CD14-positive monocyte (primary cell): Measurements from ENCODE around the gene SCARB2. TPM values are rescaled to one million over a fixed set of nuclear protein-coding genes. Genes with fewer than 3 reads are reported as not detected.

Source experiments
- DNase-seq, 3 donors: peaks; one replicate each; pipeline ENCODE4 v3.0.0-alpha.2; 2011 to 2022
- H2AFZ ChIP-seq: 2 replicates; pipeline ENCODE4 v1.6.0; 2012; ENCODE audit warnings: mild to moderate bottlenecking, low read depth, low read length, inconsistent platforms; ENCODE audit not compliant: insufficient read depth, poor library complexity, severe bottlenecking
- H3K27ac ChIP-seq, 2 donors: 1 replicate in 1 of 2; 2 replicates in 1 of 2; pipeline ENCODE4 v1.5.1; 2012 to 2013; ENCODE audit warnings: low read length in 2 of 2, control low read depth in 1 of 2, inconsistent platforms in 1 of 2, low read depth in 1 of 2, mild to moderate bottlenecking in 1 of 2
- H3K27me3 ChIP-seq, 2 donors: one replicate each; pipeline versions ENCODE4 v1.6.0 to v1.6.1; 2011 to 2013; ENCODE audit warnings: low read length in 2 of 2; ENCODE audit not compliant: control insufficient read depth in 2 of 2, insufficient read depth in 2 of 2
- H3K36me3 ChIP-seq, 2 donors: replicated peaks in 1 of 2; 1 replicate in 1 of 2; 2 replicates in 1 of 2; pipeline versions ENCODE4 v1.5.1 to v1.6.1; 2012 to 2013; ENCODE audit warnings: low read length in 2 of 2, control low read depth in 1 of 2, inconsistent platforms in 1 of 2, mild to moderate bottlenecking in 1 of 2; ENCODE audit not compliant: insufficient read depth in 2 of 2, control insufficient read depth in 1 of 2
- H3K4me1 ChIP-seq, 2 donors: 1 replicate in 1 of 2; 2 replicates in 1 of 2; pipeline versions ENCODE4 v1.5.1 to v1.6.1; 2012 to 2013; ENCODE audit warnings: low read length in 2 of 2, control low read depth in 1 of 2, inconsistent platforms in 1 of 2, mild to moderate bottlenecking in 1 of 2, moderate library complexity in 1 of 2; ENCODE audit not compliant: insufficient read depth in 2 of 2, control insufficient read depth in 1 of 2
- H3K4me2 ChIP-seq: replicated peaks from 2 replicates; pipeline ENCODE3; 2012; ENCODE audit warnings: low read length, moderate library complexity, mild to moderate bottlenecking; ENCODE audit not compliant: poor library complexity, severe bottlenecking; ENCODE audit errors: extremely low read depth
- H3K4me3 ChIP-seq, 3 experiments: fragments of 200-600 bp in 1 of 3; sonication (generic) in 1 of 3; replicated peaks in 1 of 3; 1 replicate in 2 of 3; 2 replicates in 1 of 3; pipeline ENCODE4 v1.5.1; 2011 to 2013; ENCODE audit warnings: low read length in 3 of 3, mild to moderate bottlenecking in 3 of 3, control low read depth in 2 of 3, low read depth in 2 of 3, inconsistent platforms in 1 of 3, moderate library complexity in 1 of 3
- H3K79me2 ChIP-seq: 2 replicates; pipeline ENCODE4 v1.6.0; 2012; ENCODE audit warnings: mild to moderate bottlenecking, control low read depth, inconsistent platforms, low read length, moderate library complexity; ENCODE audit not compliant: insufficient read depth
- H3K9ac ChIP-seq: 2 replicates; pipeline ENCODE4 v1.6.0; 2017; ENCODE audit warnings: low read length, mild to moderate bottlenecking; ENCODE audit not compliant: insufficient read depth, poor library complexity, severe bottlenecking
- H3K9me3 ChIP-seq, 2 donors: replicated peaks in 1 of 2; 1 replicate in 1 of 2; 2 replicates in 1 of 2; pipeline versions ENCODE4 v1.5.1 to v1.6.1; 2012 to 2013; ENCODE audit warnings: low read length in 2 of 2, control low read depth in 1 of 2; ENCODE audit not compliant: control insufficient read depth in 1 of 2, insufficient read depth in 1 of 2
- H4K20me1 ChIP-seq: 2 replicates; pipeline ENCODE4 v1.6.0; 2012; ENCODE audit warnings: mild to moderate bottlenecking, low read length, control low read depth, moderate library complexity; ENCODE audit not compliant: insufficient read depth
- H3K27ac Mint-ChIP-seq, 7 donors: one replicate each; pipeline ENCODE4 v1.8.0; 2020; ENCODE audit warnings: mild to moderate bottlenecking in 7 of 7, mixed read lengths in 7 of 7, moderate library complexity in 6 of 7, inconsistent platforms in 2 of 7
- H3K27me3 Mint-ChIP-seq, 3 donors: one replicate each; pipeline ENCODE4 v1.8.0; 2021 to 2022; ENCODE audit warnings: low read depth in 3 of 3, mild to moderate bottlenecking in 3 of 3, mixed read lengths in 3 of 3, moderate library complexity in 3 of 3, inconsistent platforms in 1 of 3
- H3K36me3 Mint-ChIP-seq, 2 donors: one replicate each; pipeline ENCODE4 v1.8.0; 2020; ENCODE audit warnings: mixed read lengths in 2 of 2, inconsistent platforms in 1 of 2, mild to moderate bottlenecking in 1 of 2
- H3K4me1 Mint-ChIP-seq: one replicate; pipeline ENCODE4 v1.8.0; 2020; ENCODE audit warnings: mild to moderate bottlenecking, mixed read lengths
- H3K4me3 Mint-ChIP-seq, 2 donors: one replicate each; pipeline ENCODE4 v1.8.0; 2020; ENCODE audit warnings: mild to moderate bottlenecking in 2 of 2, mixed read lengths in 2 of 2, moderate library complexity in 1 of 2
- H3K9me3 Mint-ChIP-seq, 7 donors: one replicate each; pipeline ENCODE4 v1.8.0; 2020 to 2022; ENCODE audit warnings: mixed read lengths in 7 of 7, mild to moderate bottlenecking in 6 of 7, moderate library complexity in 6 of 7, inconsistent platforms in 2 of 7
- WGBS: methylation state at CpG from one replicate; pipeline ENCODE4 v1.1.5; 2013; ENCODE audit warnings: missing lambda C conversion rate; ENCODE audit not compliant: insufficient coverage; 5-methylcytosine and 5-hydroxymethylcytosine counted together
- intact Hi-C, 2 donors: fragments of 100-400 bp; cut with micrococcal nuclease; formaldehyde crosslinking; loops; one replicate each; pipeline versions ENCODE4 v1.15.0 to v1.15.1; 2023
- polyA plus RNA-seq, 3 donors: library from polyadenylated mRNA; depleted of rRNA in 1 of 3; unstranded in 2 of 3; stranded (reverse) in 1 of 3; fragments of 300-500 nt in 2 of 3; fragments of >200 nt in 1 of 3; fragmentation: Illumina TruSeq in 2 of 3; gene quantifications; 1 replicate in 2 of 3; 2 replicates in 1 of 3; pipeline ENCODE4 v1.2.3, GENCODE V29; 2012 to 2021
- TF ChIP-seq, protein P1 (sequence below): fragments of 200-600 bp; IDR thresholded peaks from one replicate; pipeline ENCODE4 v1.8.0; 2022; ENCODE audit warnings: antibody characterized with exemption, mild to moderate bottlenecking

Gene SCARB2
- polyA plus RNA-seq, 3 donors, result 36.8 to 73.0 (median 53.5) TPM

DNA sequence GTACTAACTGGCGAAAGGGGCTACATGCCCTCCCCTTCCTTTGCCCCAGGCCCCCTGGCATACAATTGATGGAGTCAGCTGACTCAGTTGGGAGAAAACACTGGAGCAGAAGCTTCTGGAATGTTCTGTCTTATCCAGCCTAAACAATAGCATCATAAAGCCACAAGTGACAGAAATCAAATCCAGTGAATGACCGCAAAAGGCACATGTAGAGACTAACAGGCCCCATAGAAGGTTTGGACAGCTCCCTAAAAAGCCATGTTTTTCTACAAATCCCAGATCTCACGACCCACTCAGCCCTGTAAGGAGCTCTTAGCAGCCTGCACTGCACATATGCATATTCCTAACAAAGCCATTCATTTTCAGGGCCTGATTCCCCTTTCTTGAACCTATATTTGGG lies 25.1 kb downstream of the SCARB2 start:
- DNase-seq, result no peak
- Histone ChIP-seq H3K9ac (no peak overlapping the region), H3K27ac (no peak overlapping the region), H3K4me2 (no peak overlapping the region), H3K79me2 (peaks cover 30% of the 10 kb centered on the region), H2AFZ (no peak overlapping the region), H3K27me3 (no peaks in the 10 kb centered on the region), H3K4me1 (peaks cover 7 to 11% of the 10 kb centered on the region in 2 donors), H3K9me3 (no peaks in the 10 kb centered on the region), H3K4me3 (no peak overlapping the region), H4K20me1 (peaks cover 92% of the 10 kb centered on the region), H3K36me3 (peaks cover 30 to 80% of the 10 kb centered on the region in 2 donors)
- TF ChIP-seq, protein P1, sequence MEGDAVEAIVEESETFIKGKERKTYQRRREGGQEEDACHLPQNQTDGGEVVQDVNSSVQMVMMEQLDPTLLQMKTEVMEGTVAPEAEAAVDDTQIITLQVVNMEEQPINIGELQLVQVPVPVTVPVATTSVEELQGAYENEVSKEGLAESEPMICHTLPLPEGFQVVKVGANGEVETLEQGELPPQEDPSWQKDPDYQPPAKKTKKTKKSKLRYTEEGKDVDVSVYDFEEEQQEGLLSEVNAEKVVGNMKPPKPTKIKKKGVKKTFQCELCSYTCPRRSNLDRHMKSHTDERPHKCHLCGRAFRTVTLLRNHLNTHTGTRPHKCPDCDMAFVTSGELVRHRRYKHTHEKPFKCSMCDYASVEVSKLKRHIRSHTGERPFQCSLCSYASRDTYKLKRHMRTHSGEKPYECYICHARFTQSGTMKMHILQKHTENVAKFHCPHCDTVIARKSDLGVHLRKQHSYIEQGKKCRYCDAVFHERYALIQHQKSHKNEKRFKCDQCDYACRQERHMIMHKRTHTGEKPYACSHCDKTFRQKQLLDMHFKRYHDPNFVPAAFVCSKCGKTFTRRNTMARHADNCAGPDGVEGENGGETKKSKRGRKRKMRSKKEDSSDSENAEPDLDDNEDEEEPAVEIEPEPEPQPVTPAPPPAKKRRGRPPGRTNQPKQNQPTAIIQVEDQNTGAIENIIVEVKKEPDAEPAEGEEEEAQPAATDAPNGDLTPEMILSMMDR, result no peak
- intact Hi-C loops, result loop anchor here in 1 of 2 donors (10.0 kb wide), 1 partner anchor 316 kb away; no protein-coding TSS in a partner anchor
- H3K27me3 Mint-ChIP-seq, result no peaks in the 10 kb centered on the region
- WGBS, result 100% methylated on average over 3 of the region's 3 CpGs
- H3K36me3 Mint-ChIP-seq, result peaks cover 55 to 73% of the 10 kb centered on the region in 2 donors
- no peak overlapping the region for H3K4me3 Mint-ChIP-seq
- peaks cover 12% of the 10 kb centered on the region for H3K4me1 Mint-ChIP-seq
- peaks cover 0 to 3% (median 0%) of the 10 kb centered on the region in 7 donors for H3K9me3 Mint-ChIP-seq
- peak overlapping the region in 1 of 7 donors; percentile 18 for H3K27ac Mint-ChIP-seq

DNA sequence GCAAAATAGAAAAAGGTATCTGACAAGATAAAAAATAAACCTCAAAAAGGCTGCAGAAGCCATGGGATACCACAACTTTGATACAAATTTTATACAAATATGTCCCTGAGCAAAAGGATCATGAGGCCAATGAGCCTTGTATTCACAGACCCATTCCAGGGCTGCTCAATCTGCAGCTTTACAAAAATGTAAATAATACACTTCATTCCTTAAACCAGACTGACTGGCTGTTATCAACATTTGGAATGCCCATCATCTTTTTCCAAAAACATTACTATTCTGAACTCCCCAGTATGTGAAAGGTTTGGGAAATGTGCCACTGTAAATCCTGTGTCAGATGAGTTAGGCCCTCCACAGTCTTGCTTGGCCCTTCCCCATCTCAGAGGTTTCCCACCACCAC lies 25.5 kb downstream of the SCARB2 start:
- H3K27me3 ChIP-seq, result no peaks in the 10 kb centered on the region
- peaks cover 26% of the 10 kb centered on the region for H3K79me2 ChIP-seq
- no peak overlapping the region for H3K27ac ChIP-seq
- Mint-ChIP-seq H3K36me3 (peaks cover 51 to 71% of the 10 kb centered on the region in 2 donors), H3K4me1 (peaks cover 11% of the 10 kb centered on the region), H3K4me3 (no peak overlapping the region), H3K27me3 (no peaks in the 10 kb centered on the region), H3K27ac (peak overlapping the region in 1 of 7 donors; percentile 18), H3K9me3 (peaks cover 0 to 3% (median 0%) of the 10 kb centered on the region in 7 donors)
- no peak overlapping the region for H2AFZ ChIP-seq
- no peak overlapping the region for H3K4me2 ChIP-seq
- no peaks in the 10 kb centered on the region for H3K9me3 ChIP-seq
- TF ChIP-seq, protein P1, result no peak
- peaks cover 7 to 10% of the 10 kb centered on the region in 2 donors for H3K4me1 ChIP-seq
- no peak overlapping the region for H3K9ac ChIP-seq
- peaks cover 92% of the 10 kb centered on the region for H4K20me1 ChIP-seq
- intact Hi-C loops, result loop anchor here in 1 of 2 donors (10.0 kb wide), 1 partner anchor 317 kb away; no protein-coding TSS in a partner anchor
- no peak for DNase-seq
- peaks cover 25 to 80% of the 10 kb centered on the region in 2 donors for H3K36me3 ChIP-seq
- H3K4me3 ChIP-seq, result no peak overlapping the region
